ENCODE measurements around the gene CNTN2.

DNA sequence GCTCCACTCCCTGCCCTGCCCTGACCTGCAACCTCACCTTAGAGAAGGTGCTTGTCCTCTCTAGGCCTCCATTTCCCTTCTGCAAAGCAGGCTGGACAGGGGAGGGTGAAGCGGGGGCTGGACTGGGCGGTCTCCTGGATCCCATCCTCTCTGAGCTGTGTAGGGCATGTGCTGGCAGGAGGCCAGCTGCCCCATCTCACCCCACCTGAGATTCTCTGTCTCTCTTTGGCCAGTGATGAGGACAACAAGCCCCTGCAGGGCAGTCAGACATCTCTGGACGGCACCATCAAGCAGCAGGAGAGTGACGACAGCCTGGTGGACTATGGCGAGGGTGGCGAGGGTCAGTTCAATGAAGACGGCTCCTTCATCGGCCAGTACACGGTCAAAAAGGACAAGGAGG lies 26.9 kb upstream of the CNTN2 start:
- no peak for TF ChIP-seq SRF (IDR thresholded peaks at IDR 0.05; ENCODE audit: low read depth, low read length)
- TF ChIP-seq, protein P1, sequence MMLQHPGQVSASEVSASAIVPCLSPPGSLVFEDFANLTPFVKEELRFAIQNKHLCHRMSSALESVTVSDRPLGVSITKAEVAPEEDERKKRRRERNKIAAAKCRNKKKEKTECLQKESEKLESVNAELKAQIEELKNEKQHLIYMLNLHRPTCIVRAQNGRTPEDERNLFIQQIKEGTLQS (IDR thresholded peaks at IDR 0.05; ENCODE audit: insufficient read depth, low read depth, low read length), result no peak

Measured in H1 (cell line).